PC-3 (cell line): Measurements from ENCODE around the gene LCE3C.

Experiments used
- CTCF ChIP-seq: fragments of 300-600 bp; sonication (generic); conservative IDR thresholded peaks from 2 replicates; pipeline ENCODE4 v1.5.1; 2017; ENCODE audit warnings: antibody characterized with exemption, low read depth, mild to moderate bottlenecking, low read length
- EZH2 ChIP-seq: fragments of 300-600 bp; sonication (generic); IDR thresholded peaks from one replicate; pipeline ENCODE4 v1.6.1; 2017; ENCODE audit warnings: antibody characterized with exemption, mild to moderate bottlenecking, low read length; ENCODE audit not compliant: unreplicated experiment

- TF ChIP-seq CTCF (no peak), EZH2 (no peak)
These were observed 14.4 kb upstream of the LCE3C start for GRCh38 chr1:152585586-152585985.
